ENCODE data around the gene GNB3. TPM values are rescaled to one million over a fixed set of nuclear protein-coding genes. Genes with fewer than 3 reads are reported as not detected.

The GNB3 gene
- total RNA-seq, 1 experiment from 2014 or later, result 0.43 TPM

DNA sequence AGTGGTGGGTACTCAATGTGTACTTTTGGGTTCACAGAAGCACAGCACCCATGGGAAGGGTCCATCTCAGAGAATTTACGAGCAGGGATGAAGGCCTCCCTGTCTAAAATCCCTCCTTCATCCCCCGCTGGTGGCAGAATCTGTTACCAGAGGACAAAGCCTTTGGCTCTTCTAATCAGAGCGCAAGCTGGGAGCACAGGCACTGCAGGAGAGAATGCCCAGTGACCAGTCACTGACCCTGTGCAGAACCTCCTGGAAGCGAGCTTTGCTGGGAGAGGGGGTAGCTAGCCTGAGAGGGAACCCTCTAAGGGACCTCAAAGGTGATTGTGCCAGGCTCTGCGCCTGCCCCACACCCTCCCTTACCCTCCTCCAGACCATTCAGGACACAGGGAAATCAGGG is 20.6 kb upstream of the GNB3 start:
- Histone ChIP-seq H3K27me3 (peaks cover 26% of the 10 kb centered on the region), H3K9me3 (no peaks in the 10 kb centered on the region), H3K36me3 (no peaks in the 10 kb centered on the region), H3K4me3 (no peak overlapping the region)
- DNase-seq, result no peak

DNA sequence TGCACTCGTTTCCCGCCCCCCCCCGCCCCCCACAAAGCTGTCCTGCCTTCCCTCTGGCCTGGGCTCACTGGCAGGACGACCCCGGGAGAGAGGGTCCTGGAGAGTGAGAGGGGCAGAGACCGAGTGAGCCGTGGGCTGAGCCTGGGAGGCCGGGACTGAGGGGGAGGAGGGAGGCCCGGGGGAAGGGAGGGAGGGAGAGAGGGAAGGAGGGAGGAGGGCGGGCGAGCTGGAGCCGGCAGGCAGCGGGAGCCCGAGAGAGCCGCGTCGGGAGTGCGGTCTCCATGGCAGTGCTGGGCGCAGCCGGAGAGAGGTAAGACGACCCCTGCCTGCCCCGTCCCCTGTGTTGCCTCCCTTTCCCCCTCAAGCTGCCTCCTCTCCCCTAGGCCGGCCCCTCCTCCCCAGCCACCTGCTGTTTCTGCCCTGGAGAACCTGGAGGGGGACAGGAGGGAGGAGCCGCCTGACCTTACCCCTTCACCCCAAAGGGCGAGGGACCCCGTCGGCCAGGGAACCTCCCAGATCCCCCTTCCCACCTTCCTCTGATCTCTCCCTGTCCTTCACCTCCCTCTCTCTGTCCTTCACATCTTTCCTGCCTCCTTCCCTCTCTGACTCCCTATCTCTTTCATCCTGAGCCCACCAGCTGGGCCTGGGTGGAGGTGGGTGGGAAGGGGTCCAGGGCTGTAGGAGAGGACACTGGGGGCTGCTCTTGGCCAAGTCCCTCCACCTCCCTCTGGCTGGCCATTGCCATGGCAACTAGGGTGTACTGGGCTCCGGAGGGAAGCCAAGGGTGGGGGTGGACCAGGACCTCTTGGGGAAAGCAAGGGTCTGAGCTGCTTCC is 18.9 kb upstream of the GNB3 start, which contains the start of gene GPR162:
GPR162 (plus strand) TSS at position 231 of the 835 bp plus-strand sequence. CDS start 2,078 bp downstream, outside the sequence.
- Histone ChIP-seq H3K36me3 (no peaks in the 10 kb centered on the region), H3K4me3 (peak within 1 kb of the TSS; percentile 8; the same call in 1 of the 2 replicates), H3K27me3 (peaks cover 26% of the 10 kb centered on the region), H3K9me3 (no peaks in the 10 kb centered on the region)
- peak; percentile 38 for DNase-seq

DNA sequence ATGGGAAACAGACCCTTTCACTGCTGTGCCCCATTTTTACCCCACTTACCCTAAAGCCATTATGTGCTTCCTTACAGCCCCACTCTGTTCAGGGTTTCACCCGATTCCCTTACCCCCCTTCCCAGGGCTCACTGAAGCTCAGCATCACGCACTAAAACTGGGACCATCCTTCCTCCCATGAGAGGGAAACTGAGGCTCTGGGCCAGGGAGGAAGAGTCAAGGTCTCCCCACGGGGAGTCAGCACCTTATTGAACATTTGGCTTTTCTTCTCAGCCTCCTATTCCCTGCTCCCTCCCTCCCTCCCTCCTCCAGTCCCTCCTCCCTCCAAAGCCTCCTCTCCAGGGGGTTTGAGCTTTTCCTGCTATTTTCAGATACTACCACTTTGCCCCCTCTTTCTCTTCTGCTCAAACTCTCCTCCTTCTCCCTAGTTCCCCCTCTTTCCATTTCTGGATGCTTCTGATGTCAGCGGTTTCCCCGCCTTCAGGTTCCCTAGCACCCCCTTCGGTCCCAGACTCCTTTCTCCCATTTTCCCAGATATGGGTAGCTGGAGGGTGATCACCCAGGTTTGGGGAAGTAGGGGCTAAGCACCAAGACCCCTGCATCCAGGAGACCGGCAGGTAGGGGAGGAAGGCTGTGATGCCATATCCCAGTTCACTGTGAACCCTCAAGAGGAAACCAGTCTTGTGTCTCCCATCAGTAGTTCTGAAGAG is 18.1 kb upstream of the GNB3 start:
- Histone ChIP-seq H3K27me3 (peaks cover 26% of the 10 kb centered on the region), H3K36me3 (no peaks in the 10 kb centered on the region), H3K4me3 (no peak overlapping the region), H3K9me3 (no peaks in the 10 kb centered on the region)
- DNase-seq, result no peak

DNA sequence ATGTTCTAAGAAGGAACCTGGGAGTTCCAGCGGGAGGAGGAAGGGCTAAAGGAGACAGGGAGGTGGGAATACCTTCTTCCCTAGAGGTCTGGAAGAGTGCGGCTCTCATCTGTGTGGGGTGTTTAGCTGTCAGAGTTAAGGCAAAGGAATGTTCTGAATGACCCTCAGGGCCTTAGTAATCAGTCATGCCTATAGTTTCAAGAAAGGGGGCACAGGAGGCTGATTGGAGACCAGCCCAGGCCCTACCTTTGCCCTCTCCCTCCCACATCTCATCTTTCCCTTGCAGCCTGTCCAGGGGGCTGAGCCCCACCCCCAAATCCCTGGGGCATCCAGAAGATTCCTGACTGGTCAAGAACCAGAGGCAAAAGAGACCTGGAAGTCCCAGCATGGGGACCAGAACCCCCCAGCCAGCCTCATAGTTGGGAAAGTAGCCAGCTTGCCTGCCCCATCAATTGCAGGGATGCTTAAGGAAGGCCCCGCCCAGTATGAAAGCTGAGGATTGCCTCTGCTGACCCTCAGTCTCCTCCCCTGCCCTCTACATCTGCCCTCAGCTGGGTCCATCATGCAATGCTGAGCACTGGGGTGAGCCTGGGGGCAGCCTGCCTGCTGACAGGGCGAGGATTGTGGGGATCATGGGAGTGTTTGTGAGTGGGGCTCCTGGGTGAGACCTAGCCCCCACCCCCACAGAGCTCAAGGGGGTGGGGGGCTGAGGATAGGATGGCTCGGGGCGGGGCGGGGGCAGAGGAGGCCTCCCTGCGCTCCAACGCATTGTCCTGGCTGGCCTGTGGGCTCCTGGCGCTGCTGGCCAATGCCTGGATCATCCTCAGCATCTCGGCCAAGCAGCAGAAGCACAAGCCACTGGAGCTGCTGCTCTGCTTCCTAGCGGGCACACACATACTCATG is 17.3 kb upstream of the GNB3 start:
- H3K4me3 ChIP-seq, result no peak overlapping the region
- H3K36me3 ChIP-seq, result no peaks in the 10 kb centered on the region
- H3K9me3 ChIP-seq, result no peaks in the 10 kb centered on the region
- peaks cover 26% of the 10 kb centered on the region for H3K27me3 ChIP-seq
- DNase-seq, result no peak

DNA sequence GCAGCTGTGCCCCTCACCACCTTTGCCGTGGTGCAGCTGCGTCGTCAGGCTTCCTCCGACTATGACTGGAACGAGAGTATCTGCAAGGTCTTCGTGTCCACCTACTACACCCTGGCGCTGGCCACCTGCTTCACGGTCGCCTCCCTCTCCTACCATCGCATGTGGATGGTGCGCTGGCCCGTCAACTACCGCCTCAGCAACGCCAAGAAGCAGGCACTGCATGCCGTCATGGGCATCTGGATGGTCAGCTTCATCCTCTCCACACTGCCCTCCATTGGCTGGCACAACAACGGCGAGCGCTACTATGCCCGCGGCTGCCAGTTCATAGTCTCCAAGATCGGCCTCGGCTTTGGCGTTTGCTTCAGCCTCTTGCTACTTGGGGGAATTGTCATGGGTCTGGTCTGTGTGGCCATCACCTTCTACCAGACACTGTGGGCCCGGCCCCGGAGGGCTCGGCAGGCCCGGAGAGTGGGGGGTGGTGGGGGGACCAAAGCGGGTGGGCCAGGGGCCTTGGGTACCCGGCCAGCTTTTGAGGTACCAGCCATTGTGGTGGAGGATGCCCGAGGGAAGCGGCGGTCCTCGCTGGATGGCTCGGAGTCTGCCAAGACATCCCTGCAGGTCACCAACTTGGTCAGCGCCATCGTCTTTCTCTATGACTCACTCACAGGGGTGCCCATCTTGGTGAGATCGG is 16.5 kb upstream of the GNB3 start:
- peak; percentile 30 for DNase-seq
- Histone ChIP-seq H3K9me3 (no peaks in the 10 kb centered on the region), H3K36me3 (no peaks in the 10 kb centered on the region), H3K4me3 (no peak overlapping the region), H3K27me3 (peaks cover 26% of the 10 kb centered on the region)

DNA sequence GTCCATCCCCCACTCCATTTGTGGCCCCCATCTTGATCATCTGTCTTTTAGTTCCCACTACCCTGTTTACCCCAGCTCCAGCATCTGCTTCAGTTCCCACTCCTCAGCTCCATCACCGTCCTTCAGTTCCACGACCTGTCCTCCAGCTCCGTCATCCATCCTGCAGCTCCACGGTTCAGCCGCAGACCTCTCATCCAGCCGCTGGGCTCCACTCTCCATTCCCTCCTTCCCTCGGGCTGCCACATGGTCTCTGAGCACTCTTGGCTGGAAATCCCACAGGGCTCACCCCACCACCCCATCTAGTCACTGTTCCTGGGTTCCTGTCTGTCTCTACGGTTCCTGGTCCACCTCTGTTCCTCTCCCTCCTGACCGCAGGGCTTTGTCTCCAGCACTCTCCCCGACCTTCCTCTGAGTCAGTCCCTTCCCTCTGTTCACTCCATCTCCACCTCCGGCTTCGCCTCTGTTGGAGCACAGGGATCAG is 15.8 kb upstream of the GNB3 start:
- peak; percentile 26 for DNase-seq
- no peaks in the 10 kb centered on the region for H3K9me3 ChIP-seq
- H3K27me3 ChIP-seq, result peaks cover 26% of the 10 kb centered on the region
- H3K4me3 ChIP-seq, result no peak overlapping the region
- H3K36me3 ChIP-seq, result no peaks in the 10 kb centered on the region

DNA sequence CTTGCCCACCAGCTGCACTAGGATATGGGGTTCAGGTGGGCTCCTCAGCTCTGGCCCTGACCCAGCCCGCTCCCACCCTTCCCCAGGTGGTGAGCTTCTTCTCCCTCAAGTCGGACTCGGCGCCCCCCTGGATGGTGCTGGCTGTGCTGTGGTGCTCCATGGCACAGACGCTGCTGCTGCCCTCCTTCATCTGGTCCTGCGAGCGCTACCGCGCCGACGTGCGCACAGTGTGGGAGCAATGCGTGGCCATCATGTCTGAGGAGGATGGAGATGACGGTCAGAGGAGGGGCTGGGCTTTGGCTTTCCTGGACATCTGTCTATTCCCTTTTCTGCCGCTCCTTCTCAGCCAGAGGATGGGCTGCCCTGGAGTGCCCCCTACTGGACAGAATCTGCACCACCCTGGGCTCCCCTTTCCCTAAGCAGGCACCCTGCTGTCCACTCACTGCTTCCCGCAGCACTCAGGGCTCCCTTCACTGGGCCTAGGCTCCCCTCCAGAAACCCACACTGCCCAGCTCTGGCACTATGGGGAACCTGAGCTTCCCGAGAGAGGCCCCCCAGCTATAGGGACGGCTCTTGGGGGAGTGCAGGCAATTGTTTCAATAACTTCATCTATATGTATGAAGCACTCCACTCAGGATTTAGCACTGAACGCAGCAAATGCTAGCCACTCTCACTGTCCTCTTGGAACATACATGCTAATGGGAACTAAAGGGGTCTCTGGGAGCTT is 15.2 kb upstream of the GNB3 start:
- H3K27me3 ChIP-seq, result peaks cover 26% of the 10 kb centered on the region
- no peaks in the 10 kb centered on the region for H3K36me3 ChIP-seq
- H3K9me3 ChIP-seq, result no peaks in the 10 kb centered on the region
- no peak overlapping the region for H3K4me3 ChIP-seq
- peak; percentile 75 for DNase-seq

DNA sequence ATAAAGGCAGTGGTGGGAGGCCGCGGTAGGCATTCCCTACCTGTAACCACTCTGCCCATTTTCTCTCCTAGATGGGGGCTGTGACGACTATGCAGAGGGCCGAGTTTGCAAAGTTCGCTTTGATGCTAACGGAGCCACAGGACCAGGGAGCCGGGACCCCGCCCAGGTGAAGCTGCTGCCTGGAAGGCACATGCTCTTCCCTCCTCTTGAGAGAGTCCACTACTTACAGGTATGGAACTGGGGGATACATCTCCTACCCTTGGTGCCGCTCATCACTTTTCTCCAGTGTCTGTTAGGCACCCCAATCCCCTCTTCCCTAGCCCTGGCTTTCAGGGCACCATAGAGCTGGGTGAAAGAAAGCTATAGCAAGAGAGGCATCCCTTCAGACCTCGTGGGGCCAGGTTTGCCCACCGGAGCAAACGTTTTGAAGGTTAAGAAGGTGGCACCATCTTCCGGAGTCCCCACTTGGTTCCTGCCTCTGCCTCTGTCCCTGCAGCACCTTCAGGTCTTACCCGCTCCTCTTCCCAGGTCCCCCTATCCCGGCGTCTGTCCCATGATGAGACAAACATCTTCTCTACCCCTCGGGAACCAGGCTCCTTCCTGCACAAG is 14.5 kb upstream of the GNB3 start:
- H3K27me3 ChIP-seq, result peaks cover 26% of the 10 kb centered on the region
- no peaks in the 10 kb centered on the region for H3K9me3 ChIP-seq
- no peak for DNase-seq
- peaks cover 2% of the 10 kb centered on the region; the same call in 1 of the 2 replicates for H3K36me3 ChIP-seq
- no peak overlapping the region for H3K4me3 ChIP-seq

DNA sequence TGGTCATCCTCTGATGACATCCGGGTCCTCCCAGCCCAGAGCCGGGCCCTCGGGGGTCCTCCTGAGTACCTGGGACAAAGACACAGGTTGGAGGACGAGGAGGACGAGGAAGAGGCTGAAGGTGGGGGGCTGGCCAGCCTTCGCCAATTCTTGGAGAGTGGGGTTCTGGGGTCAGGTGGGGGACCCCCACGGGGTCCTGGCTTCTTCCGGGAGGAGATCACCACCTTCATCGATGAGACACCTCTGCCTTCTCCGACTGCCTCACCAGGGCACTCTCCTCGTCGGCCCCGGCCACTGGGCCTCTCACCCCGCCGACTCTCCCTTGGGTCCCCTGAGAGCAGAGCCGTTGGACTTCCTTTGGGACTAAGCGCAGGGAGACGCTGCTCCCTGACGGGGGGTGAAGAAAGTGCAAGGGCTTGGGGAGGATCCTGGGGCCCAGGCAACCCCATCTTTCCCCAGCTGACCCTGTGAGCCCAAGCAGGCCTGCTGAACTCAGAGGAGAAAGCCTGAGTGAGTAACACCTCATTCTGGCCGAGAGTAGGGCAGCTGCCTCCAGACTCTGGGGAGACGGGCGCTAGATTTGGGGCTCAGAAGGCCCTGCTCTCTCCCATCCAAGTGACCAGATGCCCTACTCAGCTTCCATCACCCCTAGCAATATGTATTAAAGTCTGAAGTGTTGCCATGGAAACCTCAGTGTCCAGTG is 13.8 kb upstream of the GNB3 start:
- no peak for DNase-seq
- H3K27me3 ChIP-seq, result peaks cover 25% of the 10 kb centered on the region
- H3K9me3 ChIP-seq, result no peaks in the 10 kb centered on the region
- peaks cover 5% of the 10 kb centered on the region; the same call in 1 of the 2 replicates for H3K36me3 ChIP-seq
- no peak overlapping the region for H3K4me3 ChIP-seq

DNA sequence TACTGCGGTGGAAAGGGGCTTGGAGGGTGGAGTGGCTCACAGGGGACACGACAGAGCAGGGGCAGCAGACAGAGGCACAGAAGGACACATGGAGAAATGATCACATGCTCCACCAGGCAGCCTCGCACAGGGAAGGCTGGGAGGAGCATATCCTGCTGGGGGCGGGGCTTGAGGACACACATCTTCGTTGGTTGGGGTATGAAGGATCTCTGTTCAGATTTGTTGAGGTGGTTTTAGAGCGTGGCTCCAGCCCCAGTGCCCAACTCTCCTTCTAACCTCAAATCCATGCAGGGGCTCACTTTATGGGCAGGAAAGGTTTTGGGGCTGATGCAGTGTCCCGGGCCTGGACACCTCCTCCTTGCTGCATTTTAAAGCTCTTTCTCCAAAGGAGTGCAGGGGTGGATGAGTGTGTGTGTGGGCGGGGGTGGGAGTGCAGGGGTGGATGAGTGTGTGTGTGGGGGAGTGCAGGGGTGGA is 13.3 kb upstream of the GNB3 start:
- Histone ChIP-seq H3K9me3 (no peaks in the 10 kb centered on the region), H3K27me3 (peaks cover 19% of the 10 kb centered on the region), H3K36me3 (peaks cover 5% of the 10 kb centered on the region; the same call in 1 of the 2 replicates), H3K4me3 (0 out of 2 replicates have a peak overlapping the region, but pooled peaks have one; percentile 15)
- peak; percentile 80 for DNase-seq

DNA sequence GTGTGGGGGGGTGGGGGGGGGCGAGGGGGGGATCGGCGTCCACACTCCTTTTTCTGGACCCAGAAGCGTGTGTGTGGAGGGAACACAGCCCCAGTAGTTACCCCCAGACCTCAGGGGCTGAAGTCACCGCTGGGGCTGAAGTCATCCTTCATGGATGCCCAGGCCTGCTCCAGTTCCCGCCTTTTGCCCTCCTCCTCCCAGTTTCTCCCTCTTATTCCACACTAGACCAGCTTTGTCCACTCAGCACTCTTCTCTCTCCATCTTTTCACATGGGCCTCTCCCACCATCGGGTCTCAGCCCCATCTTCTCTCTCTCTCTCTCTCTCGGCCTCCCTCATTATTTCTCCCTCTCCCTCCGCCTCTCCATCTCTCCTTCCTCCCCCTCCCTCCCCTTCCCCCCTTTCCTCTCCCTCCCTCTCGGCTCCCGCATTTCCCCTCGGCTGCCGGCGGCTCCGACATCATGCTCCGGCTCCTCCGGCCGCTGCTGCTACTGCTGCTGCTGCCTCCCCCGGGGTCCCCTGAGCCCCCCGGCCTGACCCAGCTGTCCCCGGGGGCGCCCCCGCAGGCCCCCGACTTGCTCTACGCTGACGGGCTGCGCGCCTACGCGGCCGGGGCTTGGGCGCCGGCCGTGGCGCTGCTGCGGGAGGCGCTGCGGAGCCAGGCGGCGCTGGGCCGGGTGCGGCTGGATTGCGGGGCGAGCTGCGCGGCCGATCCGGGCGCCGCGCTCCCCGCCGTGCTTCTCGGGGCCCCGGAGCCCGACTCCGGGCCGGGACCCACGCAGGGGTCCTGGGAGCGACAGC is 12.5 kb upstream of the GNB3 start, which contains the start of gene P3H3:
P3H3 (plus strand) TSS at position 426 of the 799 bp plus-strand sequence; CDS start at position 460, 34 bp downstream.
- H3K4me3 ChIP-seq, result peak within 1 kb of the TSS; percentile 81
- peaks cover 12% of the 10 kb centered on the region for H3K27me3 ChIP-seq
- H3K36me3 ChIP-seq, result peaks cover 7% of the 10 kb centered on the region
- H3K9me3 ChIP-seq, result no peaks in the 10 kb centered on the region
- peak; percentile 45 for DNase-seq

DNA sequence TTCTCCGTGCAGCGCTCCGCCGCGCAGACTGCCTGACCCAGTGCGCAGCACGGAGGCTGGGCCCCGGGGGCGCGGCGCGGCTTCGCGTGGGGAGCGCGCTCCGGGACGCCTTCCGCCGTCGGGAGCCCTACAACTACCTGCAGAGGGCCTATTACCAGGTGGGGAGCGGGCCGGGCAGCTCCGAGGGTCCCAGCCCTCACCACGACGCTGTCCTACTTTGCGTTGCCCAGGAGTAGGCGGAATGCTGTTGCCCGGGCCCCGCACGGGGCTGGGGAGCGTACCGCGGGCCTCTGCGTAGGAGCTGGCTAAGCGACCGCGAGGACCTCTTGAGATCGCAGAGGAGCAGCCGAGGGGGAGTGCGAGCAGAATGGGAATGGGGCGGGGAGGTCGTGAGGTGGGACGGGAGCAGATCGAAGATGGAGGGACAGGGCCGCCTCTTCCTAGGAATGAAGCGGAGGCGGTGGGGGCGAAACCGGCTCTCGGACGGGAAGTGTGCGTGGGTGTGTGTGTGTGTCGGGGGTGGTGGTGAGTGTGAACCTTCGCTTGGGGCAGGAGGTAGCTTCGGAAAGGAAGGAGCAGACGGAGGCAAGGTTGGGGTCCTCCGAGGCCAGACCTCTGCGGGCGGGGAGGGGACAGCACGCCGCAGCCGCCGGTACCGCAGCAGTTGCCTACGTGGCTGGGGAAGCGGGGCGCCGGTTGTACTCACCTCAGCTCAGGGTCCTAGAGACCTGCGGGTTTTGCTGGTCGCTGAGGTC is 11.8 kb upstream of the GNB3 start:
- Histone ChIP-seq H3K4me3 (peak overlapping the region; percentile 81), H3K9me3 (no peaks in the 10 kb centered on the region), H3K36me3 (peaks cover 11% of the 10 kb centered on the region), H3K27me3 (peaks cover 6% of the 10 kb centered on the region)
- peak; percentile 54 for DNase-seq

Data from MG63 (cell line).